ENCODE data around the gene DOP1B.

The DOP1B gene

DNA sequence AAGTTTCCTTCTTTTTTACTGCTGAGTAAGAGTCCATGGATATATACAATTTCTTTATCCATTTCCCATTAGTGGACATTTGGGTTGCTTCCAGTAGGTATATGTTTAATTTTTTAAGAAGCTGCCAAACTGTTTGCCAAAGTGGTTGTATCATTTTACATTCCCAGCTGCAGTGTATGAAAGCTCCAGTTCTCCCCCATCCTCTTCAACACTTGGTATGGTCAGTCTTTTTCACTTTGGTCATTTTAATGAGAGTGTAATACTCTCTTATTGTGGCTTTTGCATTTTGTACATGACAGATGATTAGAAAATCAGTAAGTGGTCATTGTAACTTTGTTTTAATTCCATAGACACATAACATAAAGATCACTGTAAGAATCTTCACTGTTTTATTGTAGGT, 22.5 kb downstream of the DOP1B start:
- TF ChIP-seq, protein P1, sequence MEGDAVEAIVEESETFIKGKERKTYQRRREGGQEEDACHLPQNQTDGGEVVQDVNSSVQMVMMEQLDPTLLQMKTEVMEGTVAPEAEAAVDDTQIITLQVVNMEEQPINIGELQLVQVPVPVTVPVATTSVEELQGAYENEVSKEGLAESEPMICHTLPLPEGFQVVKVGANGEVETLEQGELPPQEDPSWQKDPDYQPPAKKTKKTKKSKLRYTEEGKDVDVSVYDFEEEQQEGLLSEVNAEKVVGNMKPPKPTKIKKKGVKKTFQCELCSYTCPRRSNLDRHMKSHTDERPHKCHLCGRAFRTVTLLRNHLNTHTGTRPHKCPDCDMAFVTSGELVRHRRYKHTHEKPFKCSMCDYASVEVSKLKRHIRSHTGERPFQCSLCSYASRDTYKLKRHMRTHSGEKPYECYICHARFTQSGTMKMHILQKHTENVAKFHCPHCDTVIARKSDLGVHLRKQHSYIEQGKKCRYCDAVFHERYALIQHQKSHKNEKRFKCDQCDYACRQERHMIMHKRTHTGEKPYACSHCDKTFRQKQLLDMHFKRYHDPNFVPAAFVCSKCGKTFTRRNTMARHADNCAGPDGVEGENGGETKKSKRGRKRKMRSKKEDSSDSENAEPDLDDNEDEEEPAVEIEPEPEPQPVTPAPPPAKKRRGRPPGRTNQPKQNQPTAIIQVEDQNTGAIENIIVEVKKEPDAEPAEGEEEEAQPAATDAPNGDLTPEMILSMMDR (IDR thresholded peaks at IDR 0.05; ENCODE audit: extremely low read depth, insufficient read depth, missing control alignments), result no peak
- no peak for DNase-seq (ENCODE audit: low spot score)
- in situ Hi-C loops (cut with MboI; ENCODE audit: low pct_unique_long_range_greater_than_20kb, low sequenced_read_pairs, unreplicated experiment), result no loop called here

DNA sequence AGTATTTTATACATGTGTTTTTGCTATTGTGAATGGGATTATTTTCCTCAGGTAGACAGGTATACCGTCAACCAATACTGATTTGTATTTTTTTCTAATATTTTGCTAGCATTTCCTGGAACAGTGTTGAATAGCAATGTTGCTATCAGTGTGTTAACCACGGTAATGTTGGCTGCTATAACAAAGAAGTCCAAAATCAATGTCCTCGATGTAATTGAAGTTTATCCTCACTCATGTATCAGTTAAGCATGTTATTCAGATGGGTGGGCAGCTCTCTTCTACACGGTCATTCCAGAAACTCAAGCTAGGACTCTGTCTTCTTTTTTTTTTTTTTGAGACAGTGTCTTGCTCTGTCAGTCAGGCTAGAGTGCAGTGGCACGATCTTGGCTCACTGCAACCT, 24.3 kb downstream of the DOP1B start:
- in situ Hi-C loops (cut with MboI; ENCODE audit: low pct_unique_long_range_greater_than_20kb, low sequenced_read_pairs, unreplicated experiment), result no loop called here
- TF ChIP-seq, protein P1 (IDR thresholded peaks at IDR 0.05; ENCODE audit: extremely low read depth, insufficient read depth, missing control alignments), result no peak
- DNase-seq (ENCODE audit: low spot score), result no peak

DNA sequence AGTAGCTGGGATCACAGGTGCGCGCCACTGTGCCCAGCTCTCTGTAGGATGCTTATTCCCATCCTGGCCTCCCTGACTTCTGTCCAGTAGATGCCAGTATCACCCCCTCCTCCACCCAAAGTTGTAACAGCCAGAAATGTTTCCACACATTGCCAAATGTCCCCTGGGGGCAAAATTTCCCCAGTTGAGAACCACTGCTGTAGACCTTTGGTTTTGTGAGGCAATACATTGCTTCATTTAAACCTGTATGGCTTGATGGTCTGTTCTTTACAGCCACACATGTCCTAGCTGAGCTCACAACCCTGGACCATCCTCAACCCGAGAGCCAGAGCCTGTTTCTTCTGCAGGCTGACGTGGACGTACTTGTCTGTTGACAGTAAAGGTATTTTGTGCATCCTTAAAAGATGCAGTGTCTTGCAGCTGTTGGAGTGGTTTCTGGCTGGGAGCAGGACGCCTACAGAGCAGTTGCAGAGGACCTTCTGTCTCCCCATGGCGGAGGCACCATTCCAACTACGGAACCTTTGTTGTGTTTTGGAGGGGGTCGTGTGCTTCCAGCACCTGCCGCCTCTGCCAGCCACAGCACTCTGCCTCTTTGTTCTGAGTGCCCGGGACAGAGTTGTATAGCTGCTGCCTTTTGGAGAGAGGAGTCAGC, 26.6 kb downstream of the DOP1B start:
- DNase-seq (ENCODE audit: low spot score), result no peak
- in situ Hi-C loops (cut with MboI; ENCODE audit: low pct_unique_long_range_greater_than_20kb, low sequenced_read_pairs, unreplicated experiment), result no loop called here
- TF ChIP-seq, protein P1 (IDR thresholded peaks at IDR 0.05; ENCODE audit: extremely low read depth, insufficient read depth, missing control alignments), result no peak

DNA sequence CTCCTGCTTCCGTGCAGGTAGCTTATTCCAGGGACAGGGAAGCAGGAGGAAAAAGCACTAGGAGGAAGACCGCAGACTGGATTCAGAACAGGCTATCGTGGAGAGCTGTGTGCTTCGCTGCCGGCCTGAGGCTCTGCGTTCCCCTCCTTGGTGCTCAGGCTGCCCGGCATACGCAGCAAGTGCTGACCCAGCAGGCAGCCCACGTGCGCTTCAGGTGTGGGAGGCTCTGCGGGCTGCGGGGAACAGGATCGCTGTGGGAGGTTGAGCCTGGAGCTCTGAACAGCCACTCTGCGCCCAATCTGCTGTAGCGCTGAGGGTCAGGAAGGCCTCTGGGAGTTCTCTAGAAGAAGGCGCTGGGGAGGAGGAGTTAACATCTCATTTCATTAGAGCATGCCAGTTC, 27.9 kb downstream of the DOP1B start:
- in situ Hi-C loops (cut with MboI; ENCODE audit: low pct_unique_long_range_greater_than_20kb, low sequenced_read_pairs, unreplicated experiment), result no loop called here
- no peak for DNase-seq (ENCODE audit: low spot score)
- TF ChIP-seq, protein P1 (IDR thresholded peaks at IDR 0.05; ENCODE audit: extremely low read depth, insufficient read depth, missing control alignments), result no peak

DNA sequence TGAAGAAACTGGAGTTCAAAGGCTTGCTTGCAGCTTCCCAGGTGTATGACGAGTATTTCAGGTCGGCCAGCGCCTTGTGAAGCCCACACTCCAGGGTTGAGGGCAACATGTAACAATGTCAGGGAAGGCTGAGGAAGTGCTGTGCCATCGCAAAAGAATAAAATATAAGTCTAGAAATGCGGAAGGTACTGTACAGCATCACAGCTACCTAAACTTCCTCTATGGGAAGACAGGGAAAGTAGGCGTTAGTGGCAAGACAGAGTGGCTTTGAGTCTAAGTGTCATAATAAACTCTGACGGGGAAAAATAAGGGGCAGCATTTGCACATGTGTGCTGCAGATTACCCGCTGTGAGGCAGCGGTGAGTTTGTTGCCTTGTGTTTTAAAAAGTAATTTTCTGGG, 28.9 kb downstream of the DOP1B start:
- TF ChIP-seq, protein P1 (IDR thresholded peaks at IDR 0.05; ENCODE audit: extremely low read depth, insufficient read depth, missing control alignments), result no peak
- no peak for DNase-seq (ENCODE audit: low spot score)
- in situ Hi-C loops (cut with MboI; ENCODE audit: low pct_unique_long_range_greater_than_20kb, low sequenced_read_pairs, unreplicated experiment), result no loop called here

DNA sequence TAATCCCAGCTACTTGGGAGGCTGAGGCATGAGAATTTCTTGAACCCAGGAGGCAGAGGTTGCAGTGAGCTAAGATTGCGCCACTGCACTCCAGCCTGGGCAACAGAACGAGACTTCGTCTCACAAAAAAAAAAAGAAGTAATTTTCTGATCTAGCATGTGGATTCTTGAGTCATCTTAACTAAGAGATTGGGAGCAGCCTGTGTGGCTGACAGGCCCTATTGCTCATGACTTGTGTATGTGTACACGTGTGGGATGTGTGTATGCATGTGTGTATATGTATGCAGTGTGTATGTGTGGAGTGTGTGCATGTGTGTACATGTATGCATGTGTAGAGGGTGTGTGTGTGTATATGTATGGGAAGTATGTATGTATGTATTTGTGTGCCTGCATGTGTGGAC, 29.5 kb downstream of the DOP1B start:
- TF ChIP-seq, protein P1 (IDR thresholded peaks at IDR 0.05; ENCODE audit: extremely low read depth, insufficient read depth, missing control alignments), result no peak
- in situ Hi-C loops (cut with MboI; ENCODE audit: low pct_unique_long_range_greater_than_20kb, low sequenced_read_pairs, unreplicated experiment), result no loop called here
- no peak for DNase-seq (ENCODE audit: low spot score)
